GM21423 (cell line): ENCODE measurements around the gene BEST2.
A peak's percentile ranks its signal among the peaks of the same experiment; 100 is the strongest.

ENCODE experiments used
- ATAC-seq: cut with Tn5 transposase; IDR thresholded peaks from one replicate; pipeline ENCODE4 v1.9.1; 2021; ENCODE audit warnings: mild to moderate bottlenecking, moderate library complexity; ENCODE audit not compliant: unreplicated experiment

BEST2 gene

GRCh38 chr19:12786141-12786870 is 34.7 kb downstream of the BEST2 start:
- no peak for ATAC-seq

GRCh38 chr19:12786952-12787351 is 35.4 kb downstream of the BEST2 start:
- ATAC-seq, result no peak

GRCh38 chr19:12787458-12787857 is 35.9 kb downstream of the BEST2 start:
- ATAC-seq, result no peak

- ATAC-seq, result no peak
Measured at GRCh38 chr19:12788042-12788681, 36.6 kb downstream of the BEST2 start.

- no peak for ATAC-seq
Measured at GRCh38 chr19:12788682-12789097, 37.1 kb downstream of the BEST2 start.

- ATAC-seq, result no peak
Measured at GRCh38 chr19:12789098-12789903, 37.7 kb downstream of the BEST2 start.

- ATAC-seq, result peak; percentile 34
Measured at GRCh38 chr19:12789904-12790619, 38.5 kb downstream of the BEST2 start.

- ATAC-seq, result no peak
Measured at GRCh38 chr19:12790628-12791344, 39.2 kb downstream of the BEST2 start.

- peak; percentile 26 for ATAC-seq
Measured at GRCh38 chr19:12791345-12792050, 39.9 kb downstream of the BEST2 start, which contains the start of gene JUNB. TSS of gene JUNB (plus strand) at chr19:12791486. CDS start at chr19:12791772, 286 bp downstream.

GRCh38 chr19:12792051-12792852 is 40.7 kb downstream of the BEST2 start:
- ATAC-seq, result no peak

GRCh38 chr19:12792853-12793289 is 41.3 kb downstream of the BEST2 start:
- ATAC-seq, result no peak

- ATAC-seq, result peak; percentile 28
Measured at GRCh38 chr19:12793290-12794195, 42.0 kb downstream of the BEST2 start.

GRCh38 chr19:12794196-12794941 is 42.8 kb downstream of the BEST2 start:
- ATAC-seq, result no peak

GRCh38 chr19:12794971-12795381 is 43.4 kb downstream of the BEST2 start:
- ATAC-seq, result no peak

- ATAC-seq, result no peak
Measured at GRCh38 chr19:12796146-12797071, 44.8 kb downstream of the BEST2 start.

- ATAC-seq, result no peak
Measured at GRCh38 chr19:12797141-12797587, 45.6 kb downstream of the BEST2 start.
